ENCODE data around the gene GPR149. TPM values are rescaled to one million over a fixed set of nuclear protein-coding genes. Genes with fewer than 3 reads are reported as not detected.
A peak's percentile ranks its signal among the peaks of the same experiment; 100 is the strongest.

The GPR149 gene
- total RNA-seq, 1 donor from 2014 or later = not detected

DNA sequence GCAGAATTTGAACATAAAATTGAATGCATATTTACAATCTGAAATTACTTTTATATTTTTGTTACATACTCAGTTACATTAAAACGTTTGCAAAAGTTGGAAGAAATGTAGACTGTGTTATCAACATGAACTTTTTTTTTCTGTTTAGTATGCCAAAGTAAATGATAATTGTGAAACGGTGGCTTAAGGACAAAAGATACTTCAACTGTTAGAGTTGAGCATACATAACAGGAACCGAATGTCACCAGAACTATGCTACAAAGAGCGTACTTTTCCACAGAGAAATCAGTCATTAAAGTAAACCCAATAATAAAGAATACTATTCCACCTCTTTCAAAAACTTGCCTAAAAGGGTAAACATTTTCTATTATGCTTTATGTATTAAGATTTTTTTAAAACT, 91.4 kb downstream of the GPR149 start:
- no peaks in the 10 kb centered on the region for H3K4me1 Mint-ChIP-seq (ENCODE audit: unreplicated experiment)
- H3K9me3 Mint-ChIP-seq = no peaks in the 10 kb centered on the region
- no peak overlapping the region for H3K27ac Mint-ChIP-seq
- H3K36me3 Mint-ChIP-seq = no peaks in the 10 kb centered on the region
- TF ChIP-seq, protein P1, sequence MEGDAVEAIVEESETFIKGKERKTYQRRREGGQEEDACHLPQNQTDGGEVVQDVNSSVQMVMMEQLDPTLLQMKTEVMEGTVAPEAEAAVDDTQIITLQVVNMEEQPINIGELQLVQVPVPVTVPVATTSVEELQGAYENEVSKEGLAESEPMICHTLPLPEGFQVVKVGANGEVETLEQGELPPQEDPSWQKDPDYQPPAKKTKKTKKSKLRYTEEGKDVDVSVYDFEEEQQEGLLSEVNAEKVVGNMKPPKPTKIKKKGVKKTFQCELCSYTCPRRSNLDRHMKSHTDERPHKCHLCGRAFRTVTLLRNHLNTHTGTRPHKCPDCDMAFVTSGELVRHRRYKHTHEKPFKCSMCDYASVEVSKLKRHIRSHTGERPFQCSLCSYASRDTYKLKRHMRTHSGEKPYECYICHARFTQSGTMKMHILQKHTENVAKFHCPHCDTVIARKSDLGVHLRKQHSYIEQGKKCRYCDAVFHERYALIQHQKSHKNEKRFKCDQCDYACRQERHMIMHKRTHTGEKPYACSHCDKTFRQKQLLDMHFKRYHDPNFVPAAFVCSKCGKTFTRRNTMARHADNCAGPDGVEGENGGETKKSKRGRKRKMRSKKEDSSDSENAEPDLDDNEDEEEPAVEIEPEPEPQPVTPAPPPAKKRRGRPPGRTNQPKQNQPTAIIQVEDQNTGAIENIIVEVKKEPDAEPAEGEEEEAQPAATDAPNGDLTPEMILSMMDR (conservative IDR thresholded peaks at IDR 0.05) = no peak
- no peak overlapping the region for H3K4me3 Mint-ChIP-seq
- no peak for DNase-seq (ENCODE audit: extremely low spot score, unreplicated experiment)
- H3K27me3 Mint-ChIP-seq = no peaks in the 10 kb centered on the region

DNA sequence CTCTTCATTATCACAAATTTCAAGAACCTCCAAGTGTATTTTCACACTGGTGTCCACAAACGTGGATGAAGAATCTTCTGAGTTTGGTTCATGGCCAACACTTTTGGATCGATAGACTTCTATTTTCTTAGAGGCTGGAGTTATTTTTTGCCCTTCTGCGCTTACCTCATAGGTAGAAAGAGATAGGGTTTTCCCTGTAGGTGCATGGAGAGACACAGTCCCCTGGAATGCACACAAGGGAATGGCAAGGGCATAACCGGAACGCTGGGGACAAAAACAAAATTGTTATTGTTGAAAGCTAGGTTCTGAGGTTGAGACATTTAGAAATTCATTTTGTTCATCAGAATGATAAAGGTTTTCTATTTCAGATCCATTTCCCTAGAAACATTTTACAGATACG, 92.0 kb downstream of the GPR149 start:
- DNase-seq (ENCODE audit: extremely low spot score, unreplicated experiment) = no peak
- no peaks in the 10 kb centered on the region for H3K4me1 Mint-ChIP-seq (ENCODE audit: unreplicated experiment)
- TF ChIP-seq, protein P1 (conservative IDR thresholded peaks at IDR 0.05) = no peak

GRCh38 chr3:154334973-154335420, 95.0 kb downstream of the GPR149 start:
- Mint-ChIP-seq H3K27ac (no peak overlapping the region), H3K4me3 (no peak overlapping the region), H3K4me1 (ENCODE audit: unreplicated experiment) (no peaks in the 10 kb centered on the region), H3K27me3 (no peaks in the 10 kb centered on the region), H3K9me3 (no peaks in the 10 kb centered on the region), H3K36me3 (no peaks in the 10 kb centered on the region)
- TF ChIP-seq, protein P1 (conservative IDR thresholded peaks at IDR 0.05) = peak; percentile 82
- DNase-seq (ENCODE audit: extremely low spot score, unreplicated experiment) = no peak

More for the DNA sequence above, 92.0 kb downstream of the GPR149 start:
- H3K36me3 Mint-ChIP-seq = no peaks in the 10 kb centered on the region
- no peak overlapping the region for H3K4me3 Mint-ChIP-seq
- no peak overlapping the region for H3K27ac Mint-ChIP-seq
- no peaks in the 10 kb centered on the region for H3K27me3 Mint-ChIP-seq
- H3K9me3 Mint-ChIP-seq = no peaks in the 10 kb centered on the region

GRCh38 chr3:154327871-154328270, 102.1 kb downstream of the GPR149 start:
- TF ChIP-seq, protein P1 (conservative IDR thresholded peaks at IDR 0.05) = no peak
- H3K9me3 Mint-ChIP-seq = no peaks in the 10 kb centered on the region
- H3K27ac Mint-ChIP-seq = no peak overlapping the region
- H3K27me3 Mint-ChIP-seq = peaks cover 4% of the 10 kb centered on the region
- H3K4me3 Mint-ChIP-seq = no peak overlapping the region
- DNase-seq (ENCODE audit: extremely low spot score, unreplicated experiment) = no peak
- H3K36me3 Mint-ChIP-seq = no peaks in the 10 kb centered on the region
- H3K4me1 Mint-ChIP-seq (ENCODE audit: unreplicated experiment) = peaks cover 4% of the 10 kb centered on the region

- no peak for DNase-seq (ENCODE audit: extremely low spot score, unreplicated experiment)
- peaks cover 14% of the 10 kb centered on the region for H3K4me1 Mint-ChIP-seq (ENCODE audit: unreplicated experiment)
Observed at GRCh38 chr3:154324919-154325318, 105.1 kb downstream of the GPR149 start.

More at GRCh38 chr3:154324919-154325318, 105.1 kb downstream of the GPR149 start:
- H3K36me3 Mint-ChIP-seq = peaks cover 8% of the 10 kb centered on the region
- TF ChIP-seq, protein P1 (conservative IDR thresholded peaks at IDR 0.05) = no peak
- H3K27me3 Mint-ChIP-seq = peaks cover 4% of the 10 kb centered on the region
- H3K4me3 Mint-ChIP-seq = peak overlapping the region; percentile 96
- H3K9me3 Mint-ChIP-seq = no peaks in the 10 kb centered on the region
- peak overlapping the region; percentile 97 for H3K27ac Mint-ChIP-seq

Measured in type B pancreatic cell (in vitro differentiated cells).